Limb (tissue), 2 donors: ENCODE data around the gene HHIP.

Source experiments
- DNase-seq, 2 donors: peaks; one replicate each; pipeline ENCODE4 v3.0.0-alpha.2; 2016; ENCODE audit errors: extremely low spot score in 2 of 2

HHIP gene

DNA sequence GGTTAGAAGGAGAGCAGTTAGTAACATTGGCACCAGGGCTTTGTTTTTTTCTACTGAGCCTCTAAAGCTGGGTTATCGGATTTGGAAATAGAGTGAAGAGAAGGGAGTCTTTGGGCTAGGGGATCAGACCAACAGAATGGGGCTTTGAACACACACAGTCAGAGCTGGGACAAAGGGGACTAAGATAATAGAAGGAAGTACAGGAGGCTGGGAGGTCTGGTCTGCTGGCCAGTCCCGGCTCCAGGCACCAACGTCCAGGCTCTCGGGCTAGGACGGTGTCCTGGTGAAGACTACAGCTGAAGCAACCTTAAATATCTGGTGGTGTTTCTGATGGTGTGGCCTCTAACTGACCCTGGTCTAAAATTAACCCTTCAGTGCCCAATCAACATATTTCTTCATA lies 57.5 kb downstream of the HHIP start:
- no peak for DNase-seq

DNA sequence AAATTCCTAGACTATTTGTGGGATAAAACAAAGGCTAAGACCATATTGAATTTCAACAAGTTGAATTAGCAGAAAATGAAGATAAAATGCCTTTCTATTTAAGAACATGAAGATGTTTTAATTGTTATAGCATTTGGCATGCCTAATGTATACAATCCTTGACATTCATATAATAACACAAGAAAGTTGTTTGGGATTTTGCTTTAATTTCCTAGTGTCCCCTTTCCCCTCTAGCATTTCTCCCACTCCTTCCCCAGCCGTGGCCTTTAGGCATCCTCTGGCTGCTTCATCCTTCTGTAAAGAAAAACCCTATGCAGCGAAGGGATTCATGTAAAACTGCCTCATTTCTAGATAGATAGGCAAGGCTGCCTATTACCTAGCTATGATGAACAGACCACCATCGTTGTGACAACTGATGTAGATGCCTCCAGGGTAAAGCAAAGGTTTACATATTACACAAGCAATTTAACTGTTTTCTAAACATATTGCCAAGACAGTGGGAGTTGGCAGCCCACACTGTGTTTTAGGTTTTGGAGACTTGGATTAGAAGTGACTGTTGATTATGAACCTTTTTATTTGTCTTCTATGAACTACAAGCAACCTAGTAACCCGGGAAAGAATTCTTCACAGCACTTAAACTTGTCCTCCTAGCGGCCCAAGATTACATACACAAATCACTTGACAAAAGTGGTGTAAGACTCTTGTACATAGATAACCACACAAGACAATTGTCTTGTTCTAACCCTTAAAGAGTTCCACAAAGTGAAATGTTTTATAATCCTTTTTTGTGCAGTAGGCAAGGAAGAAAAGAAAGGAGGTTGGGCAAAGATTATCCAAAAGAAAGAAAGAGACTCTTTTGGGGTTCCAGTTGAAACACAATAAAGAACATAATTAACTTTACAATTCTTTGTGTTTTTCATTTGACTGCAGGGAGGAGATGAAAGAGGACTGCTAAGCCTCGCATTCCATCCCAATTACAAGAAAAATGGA lies 59.9 kb downstream of the HHIP start:
- no peak for DNase-seq

DNA sequence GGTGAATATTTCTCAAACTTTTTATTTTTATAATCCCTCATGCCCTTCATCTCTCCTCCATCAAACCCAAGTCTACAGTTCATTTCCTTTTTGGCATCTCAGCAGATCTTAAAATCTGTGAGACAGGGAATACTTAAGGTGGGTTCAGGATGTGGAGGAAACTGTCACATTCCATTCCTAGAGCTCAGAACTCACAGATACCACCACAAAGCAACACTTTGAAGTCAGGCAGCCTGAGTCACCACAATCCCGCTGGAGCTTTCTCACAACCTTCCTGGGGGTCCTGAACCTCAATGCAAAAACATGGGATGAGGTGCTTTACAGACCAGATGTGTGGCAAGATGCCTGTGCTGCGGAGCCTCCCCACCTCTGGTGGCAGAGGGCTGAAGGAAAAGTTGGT lies 63.2 kb downstream of the HHIP start:
- no peak for DNase-seq

DNA sequence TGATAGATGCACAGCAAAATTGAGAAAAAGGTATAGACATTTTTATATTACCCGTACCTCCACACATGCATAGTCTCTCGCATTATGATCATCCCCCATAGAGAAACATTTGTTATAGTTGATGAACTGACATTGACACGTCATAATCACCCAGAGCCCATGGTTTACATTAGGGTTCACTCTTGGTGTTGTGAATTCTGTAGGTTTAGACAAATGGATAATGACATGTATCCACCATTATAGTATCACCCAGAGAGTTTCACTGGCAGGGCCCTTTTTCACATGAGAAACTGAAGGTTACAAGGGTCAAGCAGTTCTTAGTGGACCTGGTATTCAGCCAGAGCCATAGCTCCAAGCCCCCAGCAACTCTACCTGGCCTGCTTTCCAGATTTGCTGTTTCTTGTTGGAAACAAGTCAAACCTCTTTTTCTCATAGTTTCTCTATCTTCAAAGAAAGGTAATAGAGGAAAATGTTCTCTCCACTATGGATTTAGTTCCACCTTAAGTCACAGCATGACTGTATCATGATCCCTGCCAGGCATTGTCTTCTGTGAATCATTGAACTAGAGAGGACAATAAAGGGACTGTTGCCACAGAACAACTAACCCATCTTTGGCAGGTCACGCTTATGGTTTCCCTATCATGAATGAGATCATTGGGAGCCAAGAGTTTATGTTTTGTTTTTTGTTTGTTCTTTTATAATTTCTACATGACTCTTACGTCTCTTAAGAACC lies 64.0 kb downstream of the HHIP start:
- no peak for DNase-seq

DNA sequence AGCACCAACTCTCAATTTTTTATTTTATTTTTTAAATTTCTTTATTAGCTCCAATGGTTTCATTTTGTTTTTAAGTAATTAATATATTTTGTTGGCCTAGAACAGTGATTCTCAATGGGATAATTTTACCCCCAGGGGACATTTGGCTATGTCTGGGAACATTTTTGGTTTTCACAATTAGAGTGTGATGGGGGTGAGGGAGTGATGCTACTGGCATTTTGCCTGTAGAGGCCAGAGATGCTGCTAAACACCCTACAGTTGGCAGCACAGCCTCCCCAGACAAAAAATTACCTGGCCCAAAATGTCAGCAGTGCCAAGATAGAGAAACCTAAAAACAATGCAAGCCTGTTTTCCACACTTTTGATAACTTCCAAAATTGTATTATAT lies 64.6 kb downstream of the HHIP start:
- DNase-seq = no peak

DNA sequence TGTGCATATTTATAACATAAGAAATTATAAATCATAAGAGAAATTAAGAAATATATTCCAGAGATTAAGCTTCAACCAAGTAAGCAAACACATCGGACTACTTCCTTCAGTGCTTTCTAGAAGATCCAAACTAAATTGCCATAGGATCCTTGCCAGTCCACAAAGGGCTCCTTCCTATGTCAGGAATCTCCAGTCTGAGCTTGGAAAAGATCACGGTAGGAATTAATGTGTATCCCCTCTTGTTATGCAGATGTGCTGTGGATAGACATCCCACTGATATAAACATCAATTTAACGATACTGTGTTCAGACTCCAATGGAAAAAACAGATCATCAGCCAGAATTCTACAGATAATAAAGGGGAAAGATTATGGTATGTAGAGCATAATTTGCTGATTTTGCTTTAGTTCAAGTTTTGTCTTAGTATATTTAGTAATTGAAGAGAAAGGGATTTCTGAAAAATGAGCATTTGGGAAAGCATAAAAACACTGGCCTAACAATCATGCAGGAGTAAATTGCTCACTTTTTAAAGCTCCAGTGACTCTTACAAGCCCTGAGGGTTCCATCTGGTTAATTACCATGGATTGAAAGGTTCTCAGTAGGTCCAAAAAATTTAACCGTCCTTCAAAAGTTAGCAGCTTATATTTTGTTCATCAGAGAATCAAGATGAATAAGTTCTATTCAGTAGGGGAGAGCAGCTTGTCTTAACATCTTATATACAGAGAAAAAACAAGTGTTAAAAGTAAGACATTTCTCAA lies 65.9 kb downstream of the HHIP start:
- DNase-seq = no peak

DNA sequence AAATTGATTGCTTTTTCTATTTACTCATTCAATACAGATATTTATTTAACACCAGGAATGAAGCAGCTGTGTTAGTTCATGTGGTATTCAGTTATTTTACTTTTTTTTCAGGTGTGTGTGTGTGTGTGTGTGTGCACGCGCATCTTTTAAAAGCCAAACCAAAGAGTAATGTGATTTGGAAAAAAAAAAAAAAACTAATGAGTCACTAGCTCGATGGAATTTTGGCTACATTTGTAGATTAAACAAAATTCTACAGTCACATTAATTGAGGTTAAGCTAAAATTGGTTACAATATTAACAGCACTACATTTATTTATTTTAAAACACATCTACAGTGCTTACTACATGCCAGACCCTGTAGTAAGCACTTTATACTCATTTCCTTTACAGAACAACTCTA lies 66.8 kb downstream of the HHIP start:
- no peak for DNase-seq

DNA sequence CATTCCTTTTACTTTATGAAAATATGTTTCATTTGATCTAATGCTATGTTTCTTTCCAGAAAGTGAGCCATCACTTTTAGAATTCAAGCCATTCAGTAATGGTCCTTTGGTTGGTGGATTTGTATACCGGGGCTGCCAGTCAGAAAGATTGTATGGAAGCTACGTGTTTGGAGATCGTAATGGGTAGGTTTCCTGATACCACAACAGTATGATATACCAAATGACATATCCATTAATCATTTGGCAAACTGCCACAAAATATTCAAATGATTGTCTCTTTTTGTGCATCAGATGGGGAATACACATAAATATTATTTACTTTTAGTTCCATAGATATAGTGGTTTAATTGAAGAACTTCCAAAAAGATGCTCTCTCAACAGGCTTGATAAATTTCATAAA lies 68.2 kb downstream of the HHIP start:
- no peak for DNase-seq

DNA sequence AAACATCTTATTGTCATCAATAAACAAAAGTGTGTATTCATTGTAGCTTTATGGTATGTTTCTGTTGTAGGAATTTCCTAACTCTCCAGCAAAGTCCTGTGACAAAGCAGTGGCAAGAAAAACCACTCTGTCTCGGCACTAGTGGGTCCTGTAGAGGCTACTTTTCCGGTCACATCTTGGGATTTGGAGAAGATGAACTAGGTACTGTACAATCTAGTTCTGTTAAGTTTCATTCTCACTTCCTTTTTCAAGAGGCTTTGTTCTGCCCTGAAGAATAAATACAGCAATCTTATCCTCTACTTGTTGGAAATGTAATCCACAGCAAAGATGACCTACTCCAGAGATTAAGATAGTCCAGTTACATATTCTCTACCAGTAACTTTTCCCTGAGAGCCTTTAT lies 69.3 kb downstream of the HHIP start:
- DNase-seq = no peak

DNA sequence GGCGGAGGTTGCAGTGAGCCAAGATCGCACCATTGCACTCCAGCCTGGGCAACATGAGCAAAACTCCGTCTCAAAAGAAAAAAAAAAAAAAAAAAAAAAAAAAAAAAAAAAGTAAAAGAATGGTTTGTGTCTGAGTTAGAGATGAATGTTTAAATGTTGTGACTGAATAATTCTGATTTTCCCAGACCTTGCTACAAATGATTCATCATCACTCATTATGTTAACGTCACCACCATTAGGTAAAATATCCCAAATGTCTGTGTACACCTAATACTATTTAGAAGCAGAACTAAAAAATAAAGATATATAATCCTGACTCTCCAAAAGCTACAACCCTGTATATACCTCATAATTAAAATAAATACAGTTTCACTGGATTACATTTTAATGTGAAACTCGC lies 70.8 kb downstream of the HHIP start:
- DNase-seq = no peak

DNA sequence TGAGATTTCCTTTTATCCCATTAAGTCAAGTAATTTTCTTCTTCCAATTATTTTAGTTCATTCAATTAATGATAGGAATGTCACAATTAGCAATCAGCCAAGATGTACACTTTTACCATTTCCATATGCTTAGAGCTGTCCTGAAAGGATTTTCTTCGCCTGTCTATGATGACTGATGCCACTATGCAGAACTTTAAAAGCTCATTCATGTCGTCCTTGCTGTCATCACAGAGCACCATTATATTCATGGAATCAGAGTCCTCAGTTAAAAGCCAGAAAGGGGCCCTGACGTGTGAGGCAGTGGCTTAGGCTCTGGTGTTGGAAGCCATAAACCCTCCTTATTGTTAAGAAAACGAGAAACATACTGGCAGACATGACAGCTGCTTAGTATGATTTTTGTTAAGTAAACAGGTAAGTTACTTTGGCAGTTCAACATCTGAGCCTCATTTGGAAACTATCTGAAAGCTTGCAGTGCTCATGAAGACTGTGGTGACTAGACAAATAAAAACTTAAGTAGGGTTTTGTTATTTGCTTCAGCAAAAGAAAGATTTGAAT lies 73.1 kb downstream of the HHIP start:
- no peak for DNase-seq

DNA sequence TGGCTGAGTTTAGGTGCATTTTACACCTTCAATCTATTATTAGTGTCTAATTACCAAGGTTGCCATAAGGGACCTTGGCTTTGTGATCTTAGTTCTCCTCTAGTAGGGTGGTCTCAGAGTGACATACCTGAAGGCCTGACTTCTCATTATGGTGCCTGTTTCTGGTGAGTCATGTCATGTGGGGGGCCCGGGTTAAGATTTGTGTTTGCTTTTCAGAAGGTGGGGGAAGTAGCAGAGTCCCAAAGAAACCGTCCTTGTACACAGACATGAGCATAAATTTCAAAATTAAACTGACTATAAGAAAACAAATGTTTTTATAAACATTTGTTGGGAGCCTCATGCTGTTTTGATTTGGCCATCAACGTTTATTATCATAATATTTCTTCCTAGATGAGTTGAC lies 74.5 kb downstream of the HHIP start:
- DNase-seq = no peak

DNA sequence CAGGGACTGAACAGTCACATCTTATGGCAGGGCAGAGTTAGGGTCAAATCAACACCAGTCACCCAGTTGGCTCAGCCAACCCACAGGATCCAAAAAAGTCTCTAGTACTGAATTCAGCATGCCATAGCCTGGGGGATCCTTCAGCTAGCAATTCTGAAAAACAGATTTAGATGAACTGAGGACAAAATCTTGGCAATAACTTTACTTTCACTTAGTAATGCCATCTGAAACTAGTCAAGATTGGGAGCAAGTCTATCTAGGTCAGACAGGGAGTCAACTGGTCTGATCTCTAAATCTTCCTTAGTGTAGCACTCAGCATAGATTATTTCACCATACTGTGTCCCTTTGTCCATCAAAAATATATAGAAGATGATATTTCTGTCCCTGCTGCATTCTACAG lies 76.0 kb downstream of the HHIP start:
- no peak for DNase-seq

DNA sequence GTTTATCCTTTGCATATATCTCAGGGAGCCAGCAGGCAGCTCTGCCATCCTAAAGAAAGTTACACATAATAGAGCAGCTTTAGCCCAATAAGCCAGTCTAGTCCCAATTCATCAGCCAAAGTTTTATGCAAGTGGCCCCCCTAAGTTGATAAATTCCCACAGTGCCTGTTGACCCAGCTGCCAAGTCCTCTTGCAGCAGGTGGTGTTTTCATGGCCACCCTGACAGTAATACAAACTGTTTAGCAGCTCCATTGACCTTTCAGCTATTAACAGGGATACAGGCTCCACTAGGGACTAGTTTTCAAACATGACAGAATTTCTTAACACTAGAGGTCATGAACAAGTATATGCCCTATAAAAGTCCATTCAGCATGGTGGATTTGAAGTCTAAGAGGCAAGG lies 77.5 kb downstream of the HHIP start:
- DNase-seq = no peak

DNA sequence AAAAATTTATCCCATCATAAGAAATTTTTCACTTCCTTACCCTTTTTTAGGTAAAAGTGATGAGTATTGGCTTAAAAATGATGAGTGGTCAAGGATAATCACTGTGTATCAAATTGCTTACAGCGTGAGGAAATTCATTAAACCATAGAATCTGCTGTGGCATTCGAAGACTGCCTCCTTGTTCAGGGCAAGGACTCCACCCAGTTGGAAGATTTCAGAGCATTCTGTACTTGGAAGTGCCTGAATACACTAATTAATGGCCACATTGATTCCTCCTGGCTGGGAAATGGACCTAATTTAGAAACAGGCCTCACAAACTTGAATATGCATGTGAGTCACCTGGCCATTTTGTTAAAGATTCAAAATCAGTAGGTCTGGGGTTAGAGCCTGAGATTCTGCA lies 83.2 kb downstream of the HHIP start:
- DNase-seq = no peak

DNA sequence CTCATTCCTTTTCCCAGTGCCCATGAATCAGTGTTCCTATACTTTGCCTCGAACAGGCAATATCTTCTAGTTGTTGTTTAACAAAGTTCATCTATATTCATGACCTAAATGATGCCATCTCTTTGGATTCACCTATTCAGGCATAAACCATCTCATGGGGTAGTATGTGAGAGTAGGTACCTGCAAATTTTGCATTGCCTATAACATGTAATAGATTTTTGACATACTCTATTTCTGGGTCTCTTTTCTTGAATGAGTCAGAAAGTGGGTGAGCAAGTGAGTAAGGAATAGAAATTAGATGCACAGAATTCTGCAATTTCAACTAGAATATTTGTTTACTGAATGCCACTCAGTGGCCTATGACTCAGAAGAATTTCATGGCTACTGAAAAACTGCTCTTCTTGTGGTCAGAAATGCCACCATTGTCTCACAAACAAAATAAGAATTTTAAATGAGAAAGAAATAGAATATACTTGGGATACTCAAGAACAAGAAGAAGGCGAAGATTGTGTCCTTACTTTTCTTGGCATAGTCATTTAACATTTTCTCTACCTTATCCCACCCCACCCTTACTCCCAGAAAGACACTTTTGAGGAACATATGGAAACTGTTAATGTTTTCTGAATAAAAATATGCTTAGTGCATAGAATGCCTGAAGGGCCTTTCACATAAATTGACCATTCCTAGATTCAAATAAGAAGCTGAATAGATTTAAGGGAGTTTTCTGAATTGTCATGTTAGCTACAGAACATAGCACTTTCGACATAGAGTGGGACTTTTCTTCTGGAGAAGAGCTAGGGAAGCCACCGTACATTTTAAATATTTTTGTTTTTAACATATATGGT lies 86.8 kb downstream of the HHIP start:
- no peak for DNase-seq

DNA sequence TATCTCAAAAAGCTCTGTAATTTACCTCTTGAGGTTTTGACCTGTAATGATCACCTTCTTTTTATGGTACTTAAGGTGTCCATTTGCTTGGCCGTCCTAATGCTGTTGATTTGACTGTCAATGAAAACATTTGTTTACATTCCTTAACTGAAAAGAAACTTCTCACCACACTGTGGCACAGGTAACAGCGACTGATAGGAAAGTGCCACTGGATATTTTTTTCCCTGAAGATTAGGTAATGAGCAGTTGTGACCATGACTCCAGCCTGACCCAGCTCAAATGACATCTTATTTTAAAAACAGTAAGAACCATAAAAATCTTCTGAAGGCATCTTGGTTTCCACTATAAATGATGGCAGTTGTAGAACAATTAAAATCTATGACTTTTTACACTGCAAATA lies 87.6 kb downstream of the HHIP start:
- no peak for DNase-seq

DNA sequence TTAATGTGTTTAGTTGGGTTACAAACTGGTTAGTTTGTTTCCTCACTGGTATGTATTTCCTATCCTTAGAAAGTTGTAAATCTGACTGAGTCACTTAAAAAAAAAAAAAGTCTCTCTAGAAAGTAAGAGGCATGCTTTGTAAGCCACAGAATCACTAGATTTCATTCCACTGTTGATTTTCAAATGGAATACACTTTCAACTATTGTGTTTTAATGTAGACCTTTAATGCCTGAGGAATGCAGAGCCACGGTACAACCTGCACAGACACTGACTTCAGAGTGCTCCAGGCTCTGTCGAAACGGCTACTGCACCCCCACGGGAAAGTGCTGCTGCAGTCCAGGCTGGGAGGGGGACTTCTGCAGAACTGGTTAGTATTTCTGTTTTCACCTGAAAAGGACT lies 88.6 kb downstream of the HHIP start:
- DNase-seq = no peak

DNA sequence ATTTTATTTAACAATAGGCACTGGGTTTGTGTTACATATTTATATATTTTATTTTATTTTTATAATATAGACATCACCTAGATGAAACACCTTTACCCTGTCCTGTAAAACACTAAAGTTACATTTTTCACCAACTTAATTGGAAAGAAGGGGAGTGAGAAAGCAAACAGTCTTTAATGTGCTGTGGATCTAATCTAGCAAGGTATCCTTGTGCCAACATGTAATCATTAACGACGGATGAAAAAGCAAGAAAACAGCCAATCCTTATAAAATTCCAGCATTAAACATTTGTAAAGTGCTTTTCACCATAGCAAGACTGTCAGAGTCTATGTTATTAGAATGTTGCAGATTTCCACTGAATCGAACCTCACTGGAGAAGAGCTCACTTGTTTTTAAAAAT lies 92.7 kb downstream of the HHIP start:
- DNase-seq = no peak

DNA sequence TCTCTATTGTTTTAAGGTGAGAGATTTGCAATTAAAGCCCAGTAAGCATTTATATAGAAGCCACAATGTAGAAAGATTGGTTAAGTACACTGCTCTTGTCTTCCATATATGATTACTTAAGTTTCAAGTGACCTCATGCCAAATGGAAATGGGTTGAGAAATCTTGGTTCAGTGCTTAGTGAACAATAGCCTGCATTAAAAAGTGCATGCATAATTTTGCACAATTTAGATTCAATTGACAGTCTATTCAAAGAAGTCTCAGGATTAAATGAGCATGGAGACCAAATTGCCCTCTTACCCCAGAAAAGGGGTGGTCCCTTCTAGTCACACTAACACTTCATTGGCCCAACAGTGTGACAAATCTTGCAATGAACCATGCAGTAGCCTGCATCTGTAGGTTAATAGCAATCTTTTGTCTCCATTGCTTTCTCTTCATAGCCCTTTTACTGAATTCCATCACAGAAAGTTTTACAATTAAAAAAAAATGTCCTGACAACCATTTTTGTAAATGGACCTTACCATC lies 93.6 kb downstream of the HHIP start:
- no peak for DNase-seq

DNA sequence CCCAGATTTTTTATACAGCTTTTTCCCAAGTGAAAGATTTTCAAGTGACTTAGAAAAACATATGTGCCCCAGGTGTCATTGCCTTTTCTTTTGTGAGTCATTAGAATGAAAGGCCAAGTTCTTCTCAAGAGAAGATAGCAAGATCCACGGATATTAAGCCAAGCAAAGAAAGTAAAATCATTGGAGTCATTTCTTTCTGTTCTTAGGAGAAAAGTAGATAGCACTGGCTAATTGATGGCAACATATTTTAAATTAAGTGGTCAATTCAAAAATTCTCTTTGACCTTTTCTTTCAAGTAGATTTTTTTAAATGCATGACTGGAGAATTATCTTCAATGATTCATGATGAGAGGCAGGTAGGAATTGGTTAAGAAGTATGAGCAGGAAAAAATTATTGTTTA lies 94.4 kb downstream of the HHIP start:
- no peak for DNase-seq
